Activated CD4-positive, alpha-beta T cell treated with anti-CD3 and anti-CD28 coated beads for 4 hours (primary cell): ENCODE results near the gene HIPK4.

Source experiments
- DNase-seq, 2 donors: peaks; one replicate each; pipeline ENCODE4 v3.0.0-alpha.2; 2020

Gene HIPK4

DNA sequence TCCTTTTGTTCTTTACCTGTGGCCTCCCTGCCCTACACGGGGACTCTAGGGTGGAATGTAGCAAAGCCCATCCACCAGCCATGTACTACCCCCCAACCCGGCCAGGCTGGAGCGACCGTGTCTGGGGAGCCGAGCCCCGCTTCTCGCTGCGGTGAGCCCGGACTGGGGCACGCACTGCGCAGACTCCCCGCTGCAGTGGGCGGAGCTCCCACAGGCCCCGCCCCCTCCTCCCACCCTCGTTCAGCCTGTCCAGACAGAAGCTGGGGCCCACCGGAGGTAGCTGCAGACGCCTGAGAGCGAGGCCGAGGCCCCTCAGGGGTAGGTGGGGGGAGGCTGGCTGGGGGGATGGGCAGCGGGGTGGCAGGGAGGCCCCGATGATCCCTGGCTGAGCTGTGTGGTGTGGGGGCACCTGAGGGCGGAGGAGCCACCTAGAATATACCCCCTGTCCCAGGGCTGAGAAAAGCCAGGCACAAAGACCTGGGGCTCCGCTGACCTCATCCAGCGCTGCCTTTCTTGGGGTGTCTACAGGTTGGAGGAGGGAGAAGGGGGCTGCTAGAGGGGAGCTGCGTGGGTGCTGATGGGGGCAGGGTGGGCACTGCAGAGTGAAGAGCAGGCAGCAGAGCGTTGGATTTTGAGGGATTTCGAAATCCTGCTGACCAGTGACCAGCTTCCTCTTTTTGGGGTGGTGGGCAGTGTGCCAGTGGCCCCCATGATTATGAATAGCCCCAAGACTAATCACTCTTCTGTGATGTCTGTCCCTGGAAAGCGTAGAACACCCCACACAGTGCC lies 24.2 kb downstream of the HIPK4 start:
- DNase-seq = peak in 1 of 2 donors; percentile 16

DNA sequence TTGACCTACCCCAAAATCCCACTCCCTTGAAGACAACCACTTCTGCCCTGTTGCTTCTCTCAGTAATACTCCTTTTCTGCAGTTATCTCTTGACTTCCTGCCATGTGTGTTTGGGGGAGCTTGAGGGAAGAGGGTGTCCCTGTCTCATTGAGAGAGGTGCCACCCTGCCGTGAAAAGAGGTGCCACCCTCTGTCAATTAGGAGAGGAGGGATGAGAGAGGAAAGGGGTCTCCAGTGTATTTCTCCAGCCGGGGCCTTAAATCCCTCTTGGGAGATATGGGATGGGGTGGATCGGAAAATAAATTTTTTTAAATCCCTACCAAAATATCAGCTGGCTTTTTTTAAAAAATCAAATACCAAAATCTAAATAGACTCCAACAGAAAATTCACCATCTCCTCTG lies 25.0 kb downstream of the HIPK4 start:
- DNase-seq = no peak

DNA sequence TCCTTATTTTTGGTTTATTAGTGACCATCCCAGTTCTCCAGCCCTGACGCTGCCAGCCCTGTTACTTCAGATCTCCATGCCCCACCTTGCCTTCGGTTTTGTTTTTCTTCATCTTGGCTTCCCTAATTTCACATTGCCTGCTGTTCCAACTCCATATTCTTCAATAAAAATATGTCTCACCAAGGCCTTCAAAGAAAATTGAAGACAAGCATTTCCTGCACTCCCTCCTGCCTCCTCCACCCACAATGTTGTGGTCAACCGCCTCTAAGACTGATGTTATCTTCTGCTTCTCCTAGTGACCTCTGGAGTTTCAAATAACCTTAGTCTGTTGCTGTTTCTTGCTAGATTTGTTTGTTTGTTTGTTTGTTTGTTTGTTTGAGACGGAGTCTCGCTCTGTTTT lies 26.9 kb downstream of the HIPK4 start:
- no peak for DNase-seq

DNA sequence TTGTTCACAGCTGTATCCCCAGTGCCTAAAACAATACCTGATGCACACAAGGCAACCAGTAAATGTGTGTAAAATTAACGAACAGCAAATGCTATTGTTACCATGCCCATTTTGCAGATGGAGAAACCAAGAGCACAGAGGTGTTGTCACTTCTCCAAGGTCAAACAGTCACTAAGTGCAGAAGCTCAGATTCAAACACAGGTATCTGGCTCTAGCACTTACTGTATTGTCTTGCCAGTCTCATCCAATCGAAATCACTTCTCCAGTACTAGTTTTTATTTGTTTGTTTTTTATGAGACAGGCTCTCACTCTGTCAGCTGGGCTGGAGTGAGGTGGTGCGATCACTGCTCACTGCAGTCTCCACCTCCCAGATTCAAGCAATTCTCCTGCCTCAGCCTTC lies 27.8 kb downstream of the HIPK4 start:
- DNase-seq = no peak

DNA sequence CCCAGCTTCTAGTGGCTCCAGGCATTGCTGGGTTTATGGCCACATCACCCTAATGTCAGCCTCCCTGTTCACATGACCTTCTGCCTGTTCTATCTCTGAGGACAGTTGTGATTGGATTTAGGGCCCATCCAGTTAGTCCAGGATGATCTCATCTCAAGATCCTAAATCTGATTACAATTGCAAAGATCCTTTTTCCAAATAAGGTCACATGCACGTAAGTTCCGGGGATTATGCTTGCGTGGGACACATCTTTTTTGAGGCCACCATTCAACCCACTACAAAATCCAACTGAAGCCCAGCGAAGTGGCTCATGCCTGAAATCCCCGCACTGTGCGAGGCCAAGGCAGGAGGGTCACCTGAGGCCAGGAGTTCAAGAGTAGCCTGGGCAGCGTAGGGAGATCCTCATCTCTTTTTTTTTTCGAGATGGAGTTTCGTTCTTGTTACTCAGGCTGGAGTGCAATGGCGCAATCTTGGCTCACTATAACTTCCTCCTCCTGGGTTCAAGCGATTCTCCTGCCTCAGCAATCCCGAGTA lies 29.2 kb downstream of the HIPK4 start:
- no peak for DNase-seq

DNA sequence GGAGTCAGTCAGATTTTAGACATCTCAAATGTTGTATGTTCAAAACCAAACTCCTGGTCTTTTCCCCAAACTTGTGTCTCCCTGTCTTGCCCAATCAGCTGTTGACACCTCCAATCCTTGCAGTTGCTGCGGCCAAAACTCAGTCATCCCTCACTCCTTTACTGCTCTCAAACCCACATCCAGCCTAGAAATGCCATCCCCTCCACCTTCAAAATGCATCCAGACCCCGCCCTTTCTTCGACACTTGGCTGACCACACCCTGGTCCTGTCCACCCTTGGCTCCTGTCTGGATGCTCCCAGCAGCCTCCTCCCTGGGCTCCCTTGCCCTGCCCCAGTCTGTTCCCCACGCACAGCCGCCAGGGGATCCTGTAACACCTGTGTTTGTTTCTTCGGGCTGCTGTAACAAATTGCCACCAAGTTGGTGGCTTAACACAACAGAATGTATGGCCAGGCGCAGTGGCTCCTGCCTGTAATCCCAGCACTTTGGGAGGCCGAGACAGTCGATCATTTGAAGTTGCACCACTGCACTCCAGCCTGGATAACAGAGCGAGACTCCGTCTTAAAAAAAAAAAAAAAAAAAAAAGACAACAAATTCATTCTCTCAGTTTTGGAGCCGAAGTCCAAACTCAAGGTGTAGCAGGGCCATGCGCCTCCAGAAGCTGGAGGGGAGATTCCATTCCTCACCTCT lies 29.8 kb downstream of the HIPK4 start:
- DNase-seq = no peak

DNA sequence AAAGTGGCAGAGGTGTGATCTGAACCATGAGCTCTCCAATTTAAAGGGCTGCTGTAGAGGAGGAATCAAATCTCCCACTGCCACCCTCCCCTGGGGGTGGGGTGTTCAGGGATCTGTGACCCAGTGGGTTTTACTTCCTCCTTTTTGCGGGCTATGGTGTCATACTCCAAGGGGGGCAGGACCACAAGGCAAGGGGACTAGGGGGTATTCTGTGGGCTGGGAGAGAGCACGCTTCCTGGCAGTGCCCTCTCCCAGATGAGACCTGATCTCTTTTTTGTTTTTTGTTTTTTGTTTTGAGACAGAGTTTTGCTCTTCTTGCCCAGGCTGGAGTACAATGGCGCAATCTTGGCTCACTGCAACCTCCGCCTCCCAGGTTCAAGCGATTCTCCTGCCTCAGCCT lies 31.2 kb downstream of the HIPK4 start:
- no peak for DNase-seq

DNA sequence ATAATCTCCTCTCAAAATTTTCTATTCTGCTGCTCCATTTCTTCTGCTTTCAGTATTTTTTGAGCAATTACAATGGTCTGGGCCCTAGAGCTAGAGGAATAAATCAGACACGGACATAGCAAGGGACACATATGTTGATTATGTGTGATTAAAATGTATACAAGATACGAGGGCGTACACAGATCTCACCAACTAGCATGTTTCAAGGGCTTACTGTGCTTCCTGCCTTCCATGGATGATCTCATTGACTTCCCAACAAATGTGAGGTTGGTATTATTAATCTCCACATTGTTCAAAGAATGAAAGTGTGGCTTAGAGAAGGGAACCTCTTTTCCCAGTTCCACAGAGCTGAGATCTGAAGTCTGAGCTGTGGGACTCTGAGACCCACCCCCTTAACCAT lies 32.3 kb downstream of the HIPK4 start:
- no peak for DNase-seq

DNA sequence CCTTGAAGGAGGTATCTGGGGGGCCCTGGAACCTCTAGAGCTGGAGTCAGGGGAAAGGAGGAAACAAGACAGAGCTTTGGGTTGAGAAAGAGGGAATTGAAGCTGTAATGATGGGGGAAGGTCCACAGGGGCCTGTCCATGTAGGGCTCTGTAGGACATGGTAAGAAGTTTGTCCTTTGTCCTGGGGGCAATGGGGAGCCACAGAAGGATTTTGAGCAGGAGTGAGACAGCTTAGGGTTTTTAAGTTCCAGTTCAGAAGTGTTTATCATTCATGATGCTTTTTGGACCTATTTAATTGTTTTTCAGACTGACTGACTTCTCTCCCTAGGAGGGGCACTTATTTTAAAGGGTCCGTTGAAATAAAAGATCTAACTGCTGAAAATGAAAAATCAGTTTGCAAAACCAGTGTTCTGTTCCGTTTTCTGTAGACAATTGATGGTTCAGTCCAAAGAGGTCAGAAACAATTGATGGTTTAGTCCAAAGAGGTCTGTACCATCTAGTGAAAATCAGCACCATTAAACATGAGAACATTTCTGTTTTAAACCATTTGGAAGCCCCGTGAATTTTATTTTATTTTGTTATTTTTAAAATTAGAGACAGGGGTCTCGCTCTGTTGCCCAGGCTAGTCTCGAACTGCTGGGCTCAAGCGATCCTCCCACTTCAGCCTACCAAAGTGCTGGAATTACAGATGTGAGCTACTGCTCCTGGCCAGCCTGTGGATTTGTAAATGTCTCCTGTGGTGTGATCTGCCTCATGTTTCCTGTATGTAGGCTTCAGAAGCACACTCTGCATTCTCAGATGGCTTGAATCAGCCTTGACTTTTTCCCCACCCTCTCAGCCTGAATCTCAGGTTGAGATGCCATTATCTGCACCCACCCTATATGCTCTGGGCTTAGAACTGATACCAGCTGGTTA lies 33.0 kb downstream of the HIPK4 start:
- DNase-seq = no peak

DNA sequence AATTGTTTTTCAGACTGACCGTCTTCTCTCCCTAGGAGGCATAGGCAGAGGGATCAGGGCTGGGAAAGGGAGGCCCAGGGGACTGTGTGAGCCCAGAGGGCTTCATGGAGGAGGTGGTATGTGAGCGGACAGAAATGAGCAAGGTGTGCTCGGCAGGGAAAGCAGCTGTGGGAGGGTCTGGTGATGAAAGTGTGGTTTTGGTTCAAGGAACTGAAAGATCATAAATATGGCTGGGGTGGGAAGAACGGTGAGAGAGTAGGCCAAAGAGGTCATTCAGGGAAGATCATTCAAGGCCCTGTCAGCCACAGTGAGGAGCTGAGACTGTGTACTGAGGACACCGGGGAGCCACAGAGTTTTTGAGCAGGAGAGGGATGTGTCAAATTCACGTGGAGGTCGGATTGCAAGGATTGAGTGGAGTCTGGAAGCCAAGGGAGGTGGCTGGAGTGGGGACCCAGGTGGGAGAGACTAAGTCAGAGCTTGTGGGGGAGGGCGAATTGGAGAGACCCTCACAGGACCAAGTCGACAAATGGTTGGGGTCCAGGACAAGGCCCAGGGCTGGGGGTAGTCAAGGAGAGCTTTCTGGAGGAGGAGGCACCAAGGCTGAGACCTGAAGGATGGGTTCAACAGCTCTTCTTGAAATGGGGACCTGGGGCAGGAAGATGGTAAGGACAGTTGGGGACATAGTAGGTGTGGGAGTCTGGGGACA lies 33.9 kb downstream of the HIPK4 start:
- no peak for DNase-seq

DNA sequence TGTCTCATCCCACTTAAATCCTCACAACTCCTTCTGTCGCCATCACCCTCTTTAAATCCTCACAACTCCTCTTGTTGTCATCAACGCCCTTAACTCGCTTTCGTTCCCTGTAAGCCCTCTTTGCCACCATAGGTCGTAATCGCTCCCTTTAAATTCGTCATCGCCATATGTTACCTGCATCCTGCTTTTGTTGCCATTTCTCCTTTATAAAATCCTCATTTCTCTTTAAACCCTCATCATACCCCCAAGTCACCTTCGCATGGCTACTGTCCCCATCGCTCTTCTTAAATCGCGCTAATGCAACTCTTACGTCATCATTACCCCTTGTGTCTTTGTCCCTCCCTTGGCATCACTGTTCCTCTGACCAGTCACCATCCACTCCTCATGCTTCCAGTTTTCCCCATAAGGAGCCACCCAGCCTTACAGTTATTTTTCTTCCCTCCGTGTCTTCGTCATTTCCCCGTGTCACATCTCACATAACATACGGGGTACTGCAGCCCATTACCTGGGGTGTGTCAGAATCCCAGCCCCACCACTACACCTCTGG lies 40.9 kb downstream of the HIPK4 start:
- DNase-seq = no peak

DNA sequence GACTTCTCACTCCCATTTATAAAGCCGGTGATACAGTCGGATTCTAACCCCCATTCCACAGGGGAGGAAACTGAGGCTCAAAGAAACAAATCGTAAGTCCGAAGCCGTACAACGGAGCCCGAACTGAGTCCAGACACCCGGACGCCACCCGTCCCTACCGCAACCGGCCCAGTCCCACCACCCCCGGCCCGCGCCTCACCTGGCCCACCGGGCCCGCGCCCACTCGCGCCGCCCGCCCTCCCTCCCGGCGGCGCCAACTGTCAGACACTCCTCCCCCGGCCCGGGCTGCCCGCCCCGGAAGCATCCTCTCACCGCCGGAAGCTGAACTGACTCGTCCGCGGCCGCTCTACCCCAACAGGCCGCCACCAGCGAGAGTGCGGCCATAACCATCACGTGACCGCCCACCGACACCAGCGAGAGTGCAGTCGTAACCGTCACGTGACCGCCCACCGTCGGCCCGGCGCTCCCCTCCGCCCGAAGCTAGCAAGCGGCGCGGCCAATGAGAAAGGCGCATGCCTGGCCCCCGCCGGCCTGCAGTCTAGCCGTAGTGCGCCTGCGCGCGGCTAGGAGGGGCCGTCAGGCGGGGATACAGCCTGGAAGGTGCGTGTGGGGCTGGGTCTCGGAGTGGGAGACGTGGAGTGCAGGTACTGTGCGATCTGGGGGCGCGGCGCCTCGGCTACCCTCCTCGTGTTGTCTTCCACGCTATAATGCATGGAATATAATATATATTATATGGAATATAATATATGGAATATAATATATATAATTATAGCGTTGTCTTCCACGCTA lies 41.7 kb downstream of the HIPK4 start, which contains the start of the genes C19orf47 and PLD3:
TSS of gene C19orf47 (minus strand) at position 273 of the 789 bp plus-strand sequence. CDS start 6,540 bp downstream, outside the sequence.
TSS of gene PLD3 (plus strand) at position 571 of the 789 bp plus-strand sequence. CDS start 17,789 bp downstream, outside the sequence.
- DNase-seq = peak; percentile 96 to 99

DNA sequence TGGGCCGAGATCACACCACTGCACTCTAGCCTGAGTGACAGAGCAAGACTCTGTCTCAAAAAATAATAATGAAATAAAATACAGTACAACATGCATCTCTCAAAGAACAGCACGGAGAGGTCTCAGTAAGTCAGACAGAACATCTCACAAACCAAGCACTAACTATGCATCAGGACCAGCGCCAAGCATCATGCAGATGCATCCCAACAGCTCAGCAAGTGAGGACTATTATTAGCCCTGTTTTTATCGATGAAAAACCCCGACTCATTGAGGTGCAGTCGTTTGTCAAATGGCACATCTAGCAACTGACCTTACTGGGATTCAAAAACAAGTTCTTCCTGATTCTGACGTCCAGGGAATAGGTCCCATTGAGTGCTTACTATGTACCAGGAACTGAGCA lies 45.6 kb downstream of the HIPK4 start:
- no peak for DNase-seq

DNA sequence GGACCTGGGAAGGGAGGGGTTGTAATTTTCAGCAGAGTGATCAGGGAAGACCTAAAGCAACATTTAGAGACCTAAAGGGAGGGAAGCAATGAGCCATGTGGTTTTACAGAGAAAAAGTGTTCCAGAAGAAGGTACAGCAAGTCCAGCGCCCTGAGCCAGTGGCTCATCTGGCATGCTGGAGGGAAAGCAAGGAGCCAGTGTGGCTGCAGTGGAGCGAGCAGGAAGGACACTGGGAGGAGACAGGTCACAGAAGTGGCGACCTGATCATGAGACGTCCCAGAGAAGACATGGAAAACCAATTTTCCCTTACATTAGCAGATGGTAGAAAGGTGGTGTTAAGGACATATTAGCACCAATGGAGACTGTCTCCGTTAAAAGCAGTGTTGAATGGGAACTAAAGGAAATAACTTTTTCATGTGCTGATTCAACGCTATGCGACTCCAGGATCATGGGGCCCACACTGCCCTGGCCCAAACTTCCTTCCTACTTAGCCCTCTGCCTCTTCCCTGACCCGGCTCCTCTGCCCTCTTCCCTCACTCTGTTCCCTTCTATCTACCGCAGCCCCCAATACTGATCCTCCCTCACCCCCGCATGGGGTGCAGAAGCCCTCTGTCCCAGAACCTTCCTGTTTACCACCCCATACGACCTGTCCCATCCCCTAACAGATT lies 47.2 kb downstream of the HIPK4 start:
- no peak for DNase-seq

DNA sequence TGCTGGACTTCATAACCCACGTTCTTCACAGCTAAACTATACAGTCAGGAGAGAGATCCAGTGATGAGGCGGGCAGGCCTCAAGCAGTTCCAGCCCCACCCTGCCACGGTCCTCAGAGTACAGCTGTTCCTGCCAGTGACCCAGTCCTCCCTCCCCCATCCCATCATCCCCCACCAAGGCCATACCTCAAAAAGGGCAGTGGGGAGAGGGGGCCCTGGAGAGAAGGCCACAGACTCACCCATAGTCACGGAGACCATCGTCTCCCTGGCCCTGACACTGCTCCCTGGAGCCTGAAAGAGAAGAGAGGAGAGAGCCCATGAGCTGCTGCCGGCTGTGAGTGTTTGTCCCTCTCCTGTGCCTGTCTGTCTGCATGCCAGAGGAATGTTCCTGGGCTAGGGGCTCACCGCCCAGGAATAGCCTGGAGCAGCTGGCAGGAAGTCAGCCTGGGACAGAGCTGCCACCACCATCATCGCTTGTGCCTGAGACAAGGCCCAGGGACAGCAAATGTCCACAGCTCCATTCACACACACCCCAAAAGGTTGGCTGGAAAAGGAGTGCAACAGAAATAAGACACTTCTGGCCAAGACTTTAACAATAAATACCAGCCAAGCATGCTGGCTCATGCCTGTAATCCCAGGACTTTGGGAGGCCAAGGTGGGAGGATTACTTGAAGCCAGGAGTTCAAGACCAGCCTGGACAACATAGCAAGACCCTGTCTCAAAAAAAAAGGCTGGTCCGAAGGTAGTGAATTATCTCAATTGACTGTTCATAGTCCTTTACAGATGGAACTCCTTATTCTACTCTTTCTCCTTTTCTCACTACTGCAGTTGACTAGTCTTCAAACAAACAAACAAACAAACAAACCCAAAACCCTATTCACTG lies 48.1 kb downstream of the HIPK4 start:
- DNase-seq = no peak

DNA sequence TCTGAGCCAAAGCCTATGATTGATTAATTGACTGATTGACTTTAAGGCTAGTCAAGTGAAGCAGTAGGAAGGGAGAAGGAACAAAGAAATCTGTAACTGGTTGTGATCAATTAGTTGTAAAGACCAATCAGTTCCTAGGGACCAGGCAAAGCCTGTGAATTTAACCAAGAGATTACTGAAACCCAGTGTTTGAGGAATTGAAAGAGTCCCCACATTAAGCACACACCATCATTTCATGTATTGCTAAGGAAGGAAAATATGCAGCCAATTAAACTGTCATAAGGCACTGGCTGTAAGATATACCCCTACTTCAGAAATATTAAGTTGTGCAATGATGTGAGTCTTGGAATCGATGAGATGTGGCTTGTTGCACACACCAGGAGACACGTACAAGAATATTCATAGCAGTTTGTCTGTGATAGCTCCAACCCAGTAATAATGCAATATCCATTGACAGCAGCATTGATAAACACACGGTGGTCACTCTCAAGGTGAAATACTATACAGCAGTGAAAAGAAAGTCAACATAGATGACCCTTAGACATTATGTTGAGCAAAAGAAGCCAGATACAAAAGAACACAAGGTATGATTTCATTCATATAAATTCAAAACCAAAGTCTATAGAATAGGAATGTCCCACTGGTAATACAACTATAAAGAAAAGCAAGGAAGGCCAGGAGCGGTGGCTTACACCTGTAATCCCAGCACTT lies 50.8 kb downstream of the HIPK4 start:
- no peak for DNase-seq

DNA sequence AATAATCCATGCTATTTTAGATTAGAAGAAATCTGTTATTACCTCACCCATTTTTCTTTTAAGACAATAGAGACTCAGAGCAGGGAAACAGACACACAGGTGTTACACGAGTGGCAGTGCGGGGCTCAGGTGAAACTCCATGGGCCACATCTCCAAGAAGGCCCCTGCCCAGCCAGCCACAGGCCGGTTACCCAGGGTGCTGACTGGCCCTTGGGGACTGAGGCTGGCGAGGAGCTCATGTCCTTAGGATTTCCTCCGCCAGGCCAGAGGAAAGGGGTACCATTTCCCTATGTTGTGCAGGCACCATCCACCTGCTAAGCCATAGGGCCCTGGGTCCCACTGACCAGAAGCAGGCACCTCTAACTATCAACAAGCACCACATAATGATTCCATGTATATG lies 52.4 kb downstream of the HIPK4 start:
- no peak for DNase-seq

DNA sequence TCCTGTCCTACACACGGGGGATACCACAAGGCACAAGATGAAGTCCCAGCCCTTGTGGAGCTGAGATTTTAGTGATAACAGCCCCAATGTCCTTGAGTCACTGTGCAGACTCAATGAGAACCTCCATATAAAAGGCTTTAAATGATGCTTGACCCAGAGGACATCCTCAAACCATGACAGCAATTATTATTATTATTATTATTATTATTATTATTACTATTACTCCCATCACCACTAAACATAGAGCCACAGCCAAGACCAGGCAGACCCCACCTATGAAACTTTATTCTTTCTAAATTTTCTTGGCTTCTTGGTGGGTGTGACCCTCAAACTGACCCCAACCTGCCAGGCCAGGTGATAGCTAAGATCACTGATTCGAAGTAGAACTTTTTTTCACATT lies 52.9 kb downstream of the HIPK4 start:
- no peak for DNase-seq

DNA sequence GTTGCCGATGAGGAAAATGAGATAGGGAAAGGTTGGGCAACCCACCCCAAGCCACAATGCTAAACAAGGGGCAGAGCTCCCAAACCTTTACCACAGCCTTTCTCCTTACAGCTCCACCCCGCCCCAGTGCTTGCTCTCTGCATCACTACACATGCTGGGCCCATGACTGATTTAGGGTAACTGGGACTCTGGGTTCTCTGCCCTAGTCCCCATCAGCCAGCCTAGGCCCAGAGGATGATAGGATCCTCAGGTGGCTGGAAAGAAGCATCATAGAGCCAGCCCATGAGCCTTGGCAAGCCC lies 53.4 kb downstream of the HIPK4 start:
- no peak for DNase-seq
